ENCODE results near the gene PPM1L.

GRCh38 chr3:161066930-161067329 is 310.9 kb downstream of the PPM1L start:
- no peak for TF ChIP-seq EZH2phosphoT487 (IDR thresholded peaks at IDR 0.05; ENCODE audit: borderline replicate concordance, low read length)
- TF ChIP-seq, protein P1, sequence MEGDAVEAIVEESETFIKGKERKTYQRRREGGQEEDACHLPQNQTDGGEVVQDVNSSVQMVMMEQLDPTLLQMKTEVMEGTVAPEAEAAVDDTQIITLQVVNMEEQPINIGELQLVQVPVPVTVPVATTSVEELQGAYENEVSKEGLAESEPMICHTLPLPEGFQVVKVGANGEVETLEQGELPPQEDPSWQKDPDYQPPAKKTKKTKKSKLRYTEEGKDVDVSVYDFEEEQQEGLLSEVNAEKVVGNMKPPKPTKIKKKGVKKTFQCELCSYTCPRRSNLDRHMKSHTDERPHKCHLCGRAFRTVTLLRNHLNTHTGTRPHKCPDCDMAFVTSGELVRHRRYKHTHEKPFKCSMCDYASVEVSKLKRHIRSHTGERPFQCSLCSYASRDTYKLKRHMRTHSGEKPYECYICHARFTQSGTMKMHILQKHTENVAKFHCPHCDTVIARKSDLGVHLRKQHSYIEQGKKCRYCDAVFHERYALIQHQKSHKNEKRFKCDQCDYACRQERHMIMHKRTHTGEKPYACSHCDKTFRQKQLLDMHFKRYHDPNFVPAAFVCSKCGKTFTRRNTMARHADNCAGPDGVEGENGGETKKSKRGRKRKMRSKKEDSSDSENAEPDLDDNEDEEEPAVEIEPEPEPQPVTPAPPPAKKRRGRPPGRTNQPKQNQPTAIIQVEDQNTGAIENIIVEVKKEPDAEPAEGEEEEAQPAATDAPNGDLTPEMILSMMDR (IDR thresholded peaks at IDR 0.05; ENCODE audit: low read depth, low read length, poor library complexity, severe bottlenecking), result no peak
